ENCODE data around the gene GBX2. TPM values are rescaled to one million over a fixed set of nuclear protein-coding genes. Genes with fewer than 3 reads are reported as not detected.

Gene GBX2
- total RNA-seq, 2 experiments from 2014 or later = not detected

DNA sequence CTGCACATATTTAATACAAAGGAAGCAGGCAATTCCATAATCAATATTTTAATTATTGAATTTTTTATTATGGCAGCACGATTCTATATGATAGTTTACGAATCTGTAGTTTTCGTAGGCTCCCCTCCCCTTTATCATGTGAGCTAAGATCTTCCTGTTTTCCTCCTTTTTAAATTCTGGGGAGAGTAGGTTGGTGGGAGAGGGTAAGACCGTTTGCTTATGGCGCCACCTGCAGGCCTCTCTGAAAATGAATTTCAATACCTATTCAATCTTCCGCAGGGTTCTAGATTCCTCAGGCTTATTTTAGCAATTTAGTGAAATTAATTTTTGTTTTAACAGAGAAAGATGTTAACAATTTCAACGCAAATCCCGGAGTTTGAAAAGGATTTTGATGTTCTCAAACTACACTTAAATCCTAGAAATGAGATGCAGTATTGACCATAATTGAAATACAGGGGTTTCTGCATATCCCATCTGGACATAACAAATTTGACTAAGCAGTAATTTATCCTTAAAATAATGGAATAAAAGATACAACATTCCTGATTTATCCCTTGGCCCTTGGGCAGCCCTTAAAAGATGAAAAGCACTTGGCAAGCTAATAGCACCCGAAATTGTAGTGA is 12.8 kb upstream of the GBX2 start:
- no peak overlapping the region for H3K27ac Mint-ChIP-seq
- H3K27me3 ChIP-seq (ENCODE audit: control insufficient read depth in 1 of 2, insufficient read depth in 2 of 2, low read length in 2 of 2) = peaks cover 52 to 82% of the 10 kb centered on the region in 2 experiments

DNA sequence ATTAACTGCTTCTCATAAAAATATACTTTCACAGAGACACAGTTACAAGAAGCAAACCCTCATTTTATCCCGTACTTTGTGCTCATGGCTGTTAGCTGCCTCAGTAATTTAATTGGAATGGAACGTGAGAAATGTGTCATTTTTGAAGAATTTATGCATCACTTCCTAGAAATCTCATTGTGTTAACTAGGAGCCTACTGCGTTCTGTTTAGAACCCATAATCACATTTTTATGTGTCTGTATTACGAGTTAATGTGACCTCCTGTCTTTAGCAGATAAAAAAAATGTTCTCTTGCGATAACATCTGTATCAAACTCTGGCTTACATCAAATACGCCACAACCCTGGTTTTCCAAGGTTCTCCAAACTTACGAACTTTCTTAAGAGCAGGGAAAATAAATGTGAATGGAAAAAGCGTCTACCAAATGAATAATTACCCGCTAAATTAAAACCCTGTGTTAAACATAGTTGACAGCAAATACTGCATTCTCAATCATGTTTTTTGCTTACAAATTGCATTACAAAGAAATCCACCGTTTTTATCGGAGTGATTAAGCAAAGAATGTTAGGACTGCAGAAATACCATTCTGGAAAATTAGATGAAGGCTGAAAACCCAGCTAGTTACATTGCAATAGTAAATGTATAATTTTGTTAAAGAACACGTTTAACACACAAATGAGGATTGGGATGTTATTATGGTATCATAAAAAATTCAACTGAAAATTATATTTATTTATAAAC is 12.1 kb upstream of the GBX2 start:
- H3K9me3 Mint-ChIP-seq = no peaks in the 10 kb centered on the region
- peaks cover 12% of the 10 kb centered on the region for H3K4me1 Mint-ChIP-seq (ENCODE audit: low read depth)
- H3K4me3 ChIP-seq (ENCODE audit: low read length) = no peak overlapping the region
- no peak overlapping the region for H3K4me3 Mint-ChIP-seq
- H3K27ac Mint-ChIP-seq = no peak overlapping the region
- H3K27me3 Mint-ChIP-seq = peaks cover 90% of the 10 kb centered on the region
- peaks cover 0 to 36% of the 10 kb centered on the region in 2 experiments for H3K9me3 ChIP-seq (ENCODE audit: control insufficient read depth in 1 of 2, insufficient read depth in 1 of 2, low read length in 2 of 2)
- no peaks in the 10 kb centered on the region for H3K36me3 ChIP-seq (ENCODE audit: insufficient read depth, low read length)
- ChIA-PET POLR2A (no interaction called here), CTCF (interaction anchor here (2.4 kb wide), 1 partner anchor 401 kb away, joined by 6 read pairs; no protein-coding TSS in a partner anchor)
- H3K36me3 Mint-ChIP-seq (ENCODE audit: low read depth) = no peaks in the 10 kb centered on the region
- intact Hi-C loops (cut with DNase I, micrococcal nuclease) = loop anchor here (2.0 kb wide), 2 partner anchors 401 to 413 kb away; no protein-coding TSS in a partner anchor
- no peak overlapping the region for H3K27ac ChIP-seq (ENCODE audit: low read depth in 1 of 2, low read length in 2 of 2)
- H3K27me3 ChIP-seq (ENCODE audit: control insufficient read depth in 1 of 2, insufficient read depth in 2 of 2, low read length in 2 of 2) = peaks cover 56 to 88% of the 10 kb centered on the region in 2 experiments
- TF ChIP-seq CTCF (IDR thresholded peaks at IDR 0.05) = no peak
- H3K4me1 ChIP-seq (ENCODE audit: insufficient read depth, low read length) = peaks cover 17% of the 10 kb centered on the region
- ATAC-seq (ENCODE audit: poor library complexity) (no peak), DNase-seq (no peak)

More for the DNA sequence above, 12.8 kb upstream of the GBX2 start:
- peak in 5 of 14 experiments; percentile 6 to 43 (median 20) for DNase-seq
- H3K9me3 ChIP-seq (ENCODE audit: control insufficient read depth in 1 of 2, insufficient read depth in 1 of 2, low read length in 2 of 2) = peaks cover 0 to 37% of the 10 kb centered on the region in 2 experiments
- peaks cover 17% of the 10 kb centered on the region for H3K4me1 ChIP-seq (ENCODE audit: insufficient read depth, low read length)
- H3K27ac ChIP-seq (ENCODE audit: low read depth in 1 of 2, low read length in 2 of 2) = no peak overlapping the region
- H3K4me3 ChIP-seq (ENCODE audit: low read length) = no peak overlapping the region
- Mint-ChIP-seq H3K27me3 (peaks cover 89% of the 10 kb centered on the region), H3K4me3 (no peak overlapping the region), H3K9me3 (no peaks in the 10 kb centered on the region), H3K4me1 (ENCODE audit: low read depth) (peaks cover 12% of the 10 kb centered on the region), H3K36me3 (ENCODE audit: low read depth) (no peaks in the 10 kb centered on the region)
- no peaks in the 10 kb centered on the region for H3K36me3 ChIP-seq (ENCODE audit: insufficient read depth, low read length)
- TF ChIP-seq CTCF (IDR thresholded peaks at IDR 0.05) = peak; percentile 47
- POLR2A ChIA-PET = no interaction called here
- CTCF ChIA-PET = interaction anchor here (2.4 kb wide), 1 partner anchor 401 kb away, joined by 6 read pairs; no protein-coding TSS in a partner anchor
- ATAC-seq (ENCODE audit: poor library complexity) = no peak
- intact Hi-C loops (cut with DNase I, micrococcal nuclease) = loop anchor here (2.0 kb wide), 2 partner anchors 402 to 414 kb away; no protein-coding TSS in a partner anchor

DNA sequence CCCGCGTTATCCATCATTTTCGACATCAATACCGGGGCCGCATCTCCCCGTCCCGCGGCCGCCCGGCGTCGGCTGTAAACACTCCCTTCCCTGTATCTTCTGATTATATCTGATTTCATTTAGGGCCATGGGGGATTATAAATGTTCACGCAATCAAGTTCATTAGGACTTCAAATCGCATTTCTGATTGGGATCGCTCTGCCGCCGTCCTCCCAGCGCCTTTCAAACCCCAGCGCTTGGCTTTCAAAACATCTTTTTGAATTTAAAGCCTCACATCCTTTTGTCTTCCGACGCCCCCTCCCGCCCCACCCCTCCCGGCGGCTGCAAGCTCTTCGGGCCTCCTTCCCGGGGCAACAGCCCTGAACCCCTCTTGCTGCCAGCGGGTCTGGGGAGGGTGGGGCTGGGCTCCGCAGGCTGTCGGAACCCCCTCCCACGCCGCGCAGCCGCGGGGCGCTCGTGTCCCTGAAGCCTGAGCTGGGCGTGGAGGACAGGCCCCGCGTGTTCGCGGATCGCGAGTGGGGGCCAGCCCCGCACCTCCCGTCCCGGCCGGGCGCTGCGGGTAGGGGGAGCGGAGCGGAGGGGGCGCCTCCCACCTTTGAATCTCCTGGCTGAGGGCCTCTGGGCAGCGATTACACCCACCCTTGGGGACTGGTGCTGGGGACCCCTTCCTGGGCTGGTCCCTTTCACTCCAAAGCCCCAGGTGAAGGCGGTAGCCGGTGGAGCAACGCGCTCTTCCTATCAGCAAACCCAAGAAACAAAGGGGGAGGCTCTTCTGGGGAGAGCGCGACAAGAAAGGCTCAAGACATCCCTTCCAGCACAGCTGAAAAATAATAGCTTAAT is 11.3 kb upstream of the GBX2 start:
- ChIA-PET POLR2A (no interaction called here), CTCF (interaction anchor here (2.4 kb wide), 1 partner anchor 400 kb away, joined by 6 read pairs; no protein-coding TSS in a partner anchor)
- Histone ChIP-seq H3K27me3 (ENCODE audit: control insufficient read depth in 1 of 2, insufficient read depth in 2 of 2, low read length in 2 of 2) (peaks cover 54 to 88% of the 10 kb centered on the region in 2 experiments), H3K27ac (ENCODE audit: low read depth in 1 of 2, low read length in 2 of 2) (no peak overlapping the region), H3K36me3 (ENCODE audit: insufficient read depth, low read length) (no peaks in the 10 kb centered on the region), H3K4me1 (ENCODE audit: insufficient read depth, low read length) (peaks cover 17% of the 10 kb centered on the region), H3K9me3 (ENCODE audit: control insufficient read depth in 1 of 2, insufficient read depth in 1 of 2, low read length in 2 of 2) (peaks cover 0 to 29% of the 10 kb centered on the region in 2 experiments), H3K4me3 (ENCODE audit: low read length) (no peak overlapping the region)
- no peak overlapping the region for H3K27ac Mint-ChIP-seq
- no peak for TF ChIP-seq CTCF (IDR thresholded peaks at IDR 0.05)
- H3K9me3 Mint-ChIP-seq = no peaks in the 10 kb centered on the region
- H3K4me1 Mint-ChIP-seq (ENCODE audit: low read depth) = peaks cover 12% of the 10 kb centered on the region
- H3K36me3 Mint-ChIP-seq (ENCODE audit: low read depth) = no peaks in the 10 kb centered on the region
- ATAC-seq (ENCODE audit: poor library complexity) (no peak), DNase-seq (no peak)
- H3K4me3 Mint-ChIP-seq = no peak overlapping the region
- H3K27me3 Mint-ChIP-seq = peaks cover 90% of the 10 kb centered on the region
- intact Hi-C loops (cut with DNase I, micrococcal nuclease) = loop anchor here (2.0 to 5.0 kb wide), 3 partner anchors 401 to 413 kb away; no protein-coding TSS in a partner anchor
